HG02970 (cell line): Measurements from ENCODE around the gene LAPTM5.
"Not testable (repeated sequence)": the region's sequence is repeated elsewhere in the genome, so short reads cannot be mapped to it uniquely, and the experiment has no call there.

ENCODE experiments used
- ATAC-seq: cut with Tn5 transposase; IDR thresholded peaks from one replicate; pipeline ENCODE4 v1.9.1; 2021; ENCODE audit warnings: mild to moderate bottlenecking, moderate library complexity, moderate number of reproducible peaks; ENCODE audit not compliant: unreplicated experiment, low FRiP score

Gene LAPTM5, protein sequence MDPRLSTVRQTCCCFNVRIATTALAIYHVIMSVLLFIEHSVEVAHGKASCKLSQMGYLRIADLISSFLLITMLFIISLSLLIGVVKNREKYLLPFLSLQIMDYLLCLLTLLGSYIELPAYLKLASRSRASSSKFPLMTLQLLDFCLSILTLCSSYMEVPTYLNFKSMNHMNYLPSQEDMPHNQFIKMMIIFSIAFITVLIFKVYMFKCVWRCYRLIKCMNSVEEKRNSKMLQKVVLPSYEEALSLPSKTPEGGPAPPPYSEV

DNA sequence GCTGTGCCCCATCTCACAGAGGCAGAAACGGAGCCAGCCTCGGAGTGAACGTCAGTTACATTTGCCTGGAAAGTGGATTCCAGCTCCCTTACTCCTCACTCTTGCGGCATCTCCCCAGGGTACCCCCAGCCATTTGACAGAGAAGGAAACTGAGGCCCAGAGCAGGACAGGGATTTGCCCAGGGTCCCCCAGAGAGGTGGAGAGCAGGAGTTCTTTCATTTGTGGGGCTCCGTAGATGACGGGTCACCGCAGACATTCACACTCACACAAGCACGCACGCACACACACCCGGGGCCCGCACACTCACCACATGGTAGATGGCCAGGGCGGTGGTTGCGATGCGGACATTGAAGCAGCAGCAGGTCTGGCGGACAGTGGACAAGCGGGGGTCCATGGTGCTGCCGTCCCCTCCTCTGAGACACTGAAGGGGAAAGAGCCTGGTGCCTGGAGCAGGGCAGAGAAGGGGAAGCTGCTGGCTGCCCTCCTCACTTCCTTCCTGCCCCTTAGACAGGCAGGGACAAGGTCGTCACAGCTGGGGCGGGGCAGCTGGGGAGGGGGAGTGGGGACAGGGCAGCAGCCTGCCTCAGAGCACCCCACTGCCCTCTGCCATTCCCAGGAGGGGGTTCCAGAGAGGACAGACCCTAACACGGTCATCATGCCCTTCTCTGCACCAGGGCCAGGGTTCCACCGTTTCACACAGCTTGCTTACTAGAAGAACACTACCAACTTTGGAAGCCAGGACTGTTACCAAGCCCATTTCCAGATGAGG lies at the start of gene LAPTM5:
TSS of gene LAPTM5 (minus strand) at position 423 of the 769 bp plus-strand sequence. CDS start at position 394, 29 bp downstream.
- no peak for ATAC-seq

DNA sequence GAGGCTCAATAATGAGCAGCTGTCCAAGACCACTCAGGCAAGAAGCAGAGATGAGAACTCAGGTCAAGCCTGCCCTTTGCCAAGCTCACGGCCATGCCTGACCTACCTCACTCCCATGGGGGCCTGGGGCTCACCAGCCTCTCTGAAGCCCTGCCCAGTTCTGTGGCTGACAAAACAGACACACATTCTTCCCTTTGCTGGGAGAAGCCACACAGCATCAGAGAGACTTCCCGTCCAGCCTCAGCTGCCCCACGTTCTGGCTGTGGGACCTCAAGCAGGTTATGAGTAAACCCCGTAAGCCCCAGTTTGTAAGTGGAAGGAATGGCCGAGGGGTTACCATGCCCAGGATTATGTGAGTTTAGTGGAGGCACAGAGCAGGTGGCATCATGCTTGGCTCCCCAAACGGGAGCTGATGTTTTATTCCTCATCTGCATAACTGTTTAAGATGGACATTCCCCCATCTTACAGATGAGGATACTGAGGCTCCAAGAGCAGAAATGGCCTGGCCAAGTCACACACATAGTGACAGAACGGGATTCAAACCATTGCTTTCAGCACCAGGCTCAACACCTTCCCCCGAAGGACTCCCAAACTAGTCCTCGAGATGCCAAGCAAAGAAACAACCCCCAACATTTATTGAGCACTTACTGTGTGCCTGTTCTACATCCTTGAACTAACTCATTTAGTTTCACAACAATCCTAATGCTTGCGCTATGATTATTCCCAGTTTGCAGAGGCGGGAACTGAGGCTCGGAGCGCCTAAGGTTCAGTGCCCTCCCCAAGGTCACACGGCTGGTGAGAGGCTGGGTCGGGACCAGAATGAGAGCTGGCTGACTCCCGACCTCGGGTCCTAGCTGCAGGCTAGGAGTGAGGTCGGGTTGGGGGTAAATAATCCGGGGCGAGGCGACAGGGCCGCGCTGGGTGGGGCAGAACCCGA lies 49.1 kb upstream of the LAPTM5 start:
- ATAC-seq = no peak

DNA sequence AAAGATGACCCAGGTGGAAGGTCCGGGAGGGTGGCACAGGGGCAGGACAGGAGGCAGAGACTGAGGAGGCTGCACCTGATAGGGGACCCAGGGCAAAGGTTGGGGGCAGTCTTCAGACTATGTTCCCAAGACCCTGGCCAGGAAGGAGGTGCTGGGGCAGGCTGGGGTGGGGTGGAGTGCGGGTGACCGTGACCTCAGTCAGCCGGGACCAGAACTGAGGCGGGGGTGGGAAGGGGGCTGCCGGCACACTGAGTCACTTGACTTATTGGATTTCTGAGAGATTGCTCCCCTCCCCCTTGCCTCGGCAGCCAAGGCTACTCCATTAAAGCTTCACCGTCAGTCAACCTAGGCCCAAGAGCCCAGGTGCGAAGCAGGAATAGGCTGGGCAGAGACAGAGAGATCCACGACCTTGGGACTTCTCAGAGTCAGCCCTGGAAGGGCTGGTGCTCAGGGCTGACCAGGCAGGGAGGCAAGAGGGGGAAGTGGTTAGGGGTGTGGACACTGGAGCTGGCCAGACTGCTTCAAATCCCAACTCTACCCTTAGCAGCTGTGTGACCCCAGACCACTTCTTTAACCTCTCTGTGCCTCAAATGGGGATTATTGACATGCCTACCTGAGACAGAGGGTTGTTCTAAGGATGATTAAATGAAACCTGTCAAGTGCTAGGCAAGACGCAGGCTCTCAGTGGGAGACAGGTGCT lies 47.9 kb upstream of the LAPTM5 start:
- no peak for ATAC-seq

DNA sequence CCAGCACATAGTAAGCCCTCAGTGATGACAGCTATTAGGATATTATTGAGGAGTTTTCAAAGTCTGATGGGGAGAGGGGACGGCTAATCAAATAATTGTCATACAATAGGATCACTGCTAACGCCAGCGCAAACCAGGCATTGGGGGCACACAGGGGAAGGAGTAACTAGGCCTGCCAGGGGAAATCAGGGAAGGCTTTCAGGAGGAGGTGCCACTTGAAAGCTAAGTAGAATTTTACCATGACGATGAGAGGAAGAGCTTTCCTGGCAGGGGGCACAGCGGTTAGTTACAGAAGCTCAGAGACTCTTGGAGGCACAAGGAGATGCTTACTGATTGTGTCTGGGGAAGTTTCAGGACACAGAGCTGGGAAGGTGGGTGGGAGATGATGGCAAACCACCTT lies 47.2 kb upstream of the LAPTM5 start:
- no peak for ATAC-seq

DNA sequence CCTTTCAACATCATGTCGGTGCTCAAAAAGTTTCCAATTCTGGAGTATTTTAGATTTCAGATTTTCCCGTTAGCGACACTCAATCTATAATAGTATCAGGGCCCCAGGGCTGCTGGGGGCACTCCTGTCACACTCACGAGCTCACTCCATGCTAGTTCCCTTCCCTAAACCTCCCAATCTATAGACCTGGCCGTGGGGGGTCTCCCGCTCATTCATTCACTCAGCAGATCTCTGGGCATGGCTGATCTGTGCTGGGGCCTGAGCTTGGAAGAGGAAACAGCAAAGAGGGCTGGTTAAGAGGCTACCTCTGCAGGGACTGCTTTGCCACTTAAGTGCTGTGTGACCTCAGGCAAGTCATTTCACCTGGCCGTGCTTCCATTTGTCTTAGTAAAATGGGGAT lies 46.8 kb upstream of the LAPTM5 start:
- ATAC-seq = no peak

DNA sequence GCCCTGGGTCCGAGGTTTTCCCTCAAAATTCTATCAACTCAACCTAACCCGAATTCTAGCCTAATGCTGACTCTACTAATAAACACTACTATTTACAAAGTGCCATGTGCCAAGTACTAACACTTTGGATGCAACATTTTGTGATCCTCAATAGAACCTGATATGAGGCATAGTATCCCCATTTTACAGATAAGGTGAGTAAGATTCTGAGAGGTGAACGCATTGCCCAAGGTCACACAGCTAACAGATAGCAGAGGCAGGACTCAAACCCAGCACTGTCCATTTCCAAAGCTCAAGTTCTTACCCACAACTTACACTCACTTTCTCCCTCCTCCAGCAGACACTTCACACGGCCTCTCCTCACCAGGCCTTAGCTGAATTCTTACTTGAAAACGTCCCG lies 46.0 kb upstream of the LAPTM5 start:
- ATAC-seq = no peak

DNA sequence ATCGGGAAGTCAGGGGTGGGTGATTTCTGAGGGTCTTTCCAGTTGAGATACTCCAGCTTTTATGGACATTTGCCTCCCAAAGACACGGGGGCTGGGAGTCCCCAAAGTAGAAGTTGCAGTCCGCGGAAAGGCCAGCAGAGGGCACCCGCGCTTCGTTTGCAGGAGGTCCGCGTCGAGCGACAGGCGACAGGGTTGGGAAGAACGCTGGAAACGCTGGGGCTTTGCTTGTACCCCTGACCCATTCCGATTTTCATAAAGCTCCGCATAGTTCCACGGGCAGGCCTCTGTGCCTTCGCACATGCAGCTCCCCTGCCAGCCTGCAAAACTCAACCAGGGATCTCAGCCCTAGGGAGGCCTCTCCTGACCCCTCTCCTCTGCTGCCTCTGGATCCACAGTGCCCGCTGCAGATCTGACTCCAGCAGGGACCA lies 44.2 kb upstream of the LAPTM5 start:
- ATAC-seq = no peak

DNA sequence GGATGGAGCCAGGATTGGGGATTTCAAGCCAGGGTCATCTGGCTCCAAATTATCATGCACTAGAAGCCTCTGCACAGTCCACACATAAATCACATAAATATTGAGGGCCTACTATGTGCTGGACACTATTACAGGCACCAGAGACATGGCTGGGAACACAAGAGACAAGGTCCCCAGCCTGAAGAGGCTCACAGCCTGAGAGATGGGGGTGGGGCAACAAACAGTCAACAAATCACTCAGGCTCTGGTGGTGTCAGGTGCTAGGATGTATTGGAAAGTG lies 41.6 kb upstream of the LAPTM5 start:
- no peak for ATAC-seq

DNA sequence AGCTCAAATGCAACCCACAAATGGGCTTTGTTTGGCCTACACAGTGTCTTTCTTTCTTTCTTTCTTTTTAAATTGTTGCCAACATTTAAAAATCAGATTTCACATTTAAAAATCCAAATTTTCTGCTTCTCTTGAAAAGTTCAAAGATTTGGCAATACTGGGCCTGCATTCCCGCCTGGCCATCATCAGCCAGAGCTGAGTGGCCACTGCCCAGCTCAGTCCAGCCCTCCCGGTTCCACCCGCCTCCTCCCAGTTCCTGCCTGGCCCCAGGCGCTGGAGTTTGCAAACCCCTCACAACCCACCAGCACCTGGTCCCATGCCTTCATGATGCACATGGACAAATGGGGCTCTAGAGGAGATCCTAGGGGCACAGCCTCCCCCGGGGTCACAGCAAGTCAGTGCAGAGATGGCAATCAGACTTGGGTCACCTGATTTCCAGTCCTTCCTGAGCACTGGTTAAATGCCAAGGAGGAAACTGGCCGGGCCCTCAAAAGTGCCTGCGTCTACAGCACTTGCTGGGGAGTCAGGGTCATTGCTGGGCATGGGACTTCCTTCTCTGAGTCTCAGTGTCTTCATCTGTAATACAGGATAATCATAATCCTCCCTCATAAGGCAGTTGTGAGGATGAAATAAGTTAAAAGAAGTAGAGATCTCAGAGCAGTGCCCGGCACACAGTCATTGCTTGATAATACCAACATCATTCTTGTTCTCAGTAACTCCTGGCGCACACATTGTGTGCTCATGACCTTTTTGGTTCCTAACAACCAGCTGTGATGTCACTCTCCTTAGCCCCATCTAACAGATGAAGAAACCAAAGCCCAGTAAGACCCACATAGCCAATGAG lies 41.0 kb upstream of the LAPTM5 start:
- ATAC-seq = no peak

DNA sequence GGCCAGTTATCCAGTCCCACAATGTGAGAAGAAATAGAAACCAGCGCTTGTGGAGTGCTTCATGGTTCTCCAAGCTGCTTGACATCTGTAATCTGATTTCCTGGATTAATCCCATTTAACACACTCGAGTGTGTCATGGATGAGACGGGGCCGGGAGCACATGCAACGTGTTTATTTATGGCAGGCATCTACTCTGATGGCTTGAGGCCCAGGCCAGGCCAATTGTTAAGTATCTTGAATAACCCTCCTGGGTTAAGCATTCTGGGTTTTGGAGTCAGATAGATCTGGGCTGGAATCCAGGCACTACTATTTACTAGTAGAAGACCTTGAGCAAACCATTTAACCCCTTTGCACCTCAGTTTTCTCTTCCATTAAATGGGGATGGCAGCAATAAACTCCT lies 37.5 kb upstream of the LAPTM5 start:
- no peak for ATAC-seq

DNA sequence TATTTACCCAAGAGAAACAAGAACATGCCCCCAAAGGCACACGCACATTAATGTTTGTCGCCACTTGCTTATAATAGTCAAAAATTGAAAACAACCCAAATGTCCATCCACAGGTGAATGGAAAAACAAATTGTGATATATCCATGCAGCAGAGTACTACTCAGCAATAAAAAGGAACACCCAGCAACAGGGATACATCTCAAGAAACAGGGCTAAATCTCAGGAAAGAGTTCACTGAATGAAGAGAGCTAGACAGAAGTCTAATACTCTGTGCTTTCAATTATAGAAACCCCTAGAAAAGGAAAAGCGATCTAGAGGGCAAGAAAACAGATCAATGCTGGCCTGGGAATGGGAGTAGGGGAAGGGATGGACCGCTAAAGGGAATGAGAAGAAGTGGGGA lies 36.7 kb upstream of the LAPTM5 start:
- no peak for ATAC-seq

DNA sequence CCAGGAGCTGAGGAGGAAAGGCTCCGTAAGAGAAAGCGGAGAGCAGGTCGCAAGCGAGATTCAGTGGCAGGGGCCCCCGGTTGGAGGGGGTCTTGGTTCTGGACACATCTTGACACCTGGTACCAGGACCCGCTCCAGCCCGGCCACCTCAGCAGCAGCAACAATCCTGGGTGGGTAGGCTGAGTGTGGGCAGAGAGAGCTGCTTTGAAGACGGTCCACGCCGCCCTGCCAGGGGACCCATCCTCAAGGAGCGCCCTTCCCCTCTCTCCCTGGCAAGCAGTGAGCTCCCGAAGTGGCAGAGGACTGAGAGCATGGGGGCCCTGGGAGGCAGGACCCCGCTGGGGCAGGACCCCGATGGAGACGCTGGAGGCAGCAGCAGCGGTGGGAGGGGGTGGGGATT lies 35.6 kb upstream of the LAPTM5 start:
- no peak for ATAC-seq

DNA sequence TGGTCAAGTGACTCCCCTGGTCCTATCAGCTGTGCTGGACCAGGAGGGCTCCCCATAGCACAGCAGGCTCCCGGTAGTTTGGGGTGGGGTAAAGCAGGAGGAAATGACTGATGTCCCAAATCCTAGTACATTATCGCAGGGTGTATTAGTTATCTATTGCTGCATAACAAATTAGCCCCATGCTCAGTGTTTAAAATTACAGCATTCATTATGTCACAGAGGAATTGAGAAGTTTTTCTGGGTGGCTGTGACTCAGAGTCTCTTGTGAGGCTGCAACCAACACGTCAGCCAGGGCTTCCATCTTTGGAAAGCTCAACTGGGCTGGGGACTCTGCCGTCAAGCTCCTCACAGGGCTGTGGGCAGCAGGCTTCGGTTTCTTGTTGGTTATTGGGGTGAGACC lies 34.3 kb upstream of the LAPTM5 start:
- no peak for ATAC-seq

DNA sequence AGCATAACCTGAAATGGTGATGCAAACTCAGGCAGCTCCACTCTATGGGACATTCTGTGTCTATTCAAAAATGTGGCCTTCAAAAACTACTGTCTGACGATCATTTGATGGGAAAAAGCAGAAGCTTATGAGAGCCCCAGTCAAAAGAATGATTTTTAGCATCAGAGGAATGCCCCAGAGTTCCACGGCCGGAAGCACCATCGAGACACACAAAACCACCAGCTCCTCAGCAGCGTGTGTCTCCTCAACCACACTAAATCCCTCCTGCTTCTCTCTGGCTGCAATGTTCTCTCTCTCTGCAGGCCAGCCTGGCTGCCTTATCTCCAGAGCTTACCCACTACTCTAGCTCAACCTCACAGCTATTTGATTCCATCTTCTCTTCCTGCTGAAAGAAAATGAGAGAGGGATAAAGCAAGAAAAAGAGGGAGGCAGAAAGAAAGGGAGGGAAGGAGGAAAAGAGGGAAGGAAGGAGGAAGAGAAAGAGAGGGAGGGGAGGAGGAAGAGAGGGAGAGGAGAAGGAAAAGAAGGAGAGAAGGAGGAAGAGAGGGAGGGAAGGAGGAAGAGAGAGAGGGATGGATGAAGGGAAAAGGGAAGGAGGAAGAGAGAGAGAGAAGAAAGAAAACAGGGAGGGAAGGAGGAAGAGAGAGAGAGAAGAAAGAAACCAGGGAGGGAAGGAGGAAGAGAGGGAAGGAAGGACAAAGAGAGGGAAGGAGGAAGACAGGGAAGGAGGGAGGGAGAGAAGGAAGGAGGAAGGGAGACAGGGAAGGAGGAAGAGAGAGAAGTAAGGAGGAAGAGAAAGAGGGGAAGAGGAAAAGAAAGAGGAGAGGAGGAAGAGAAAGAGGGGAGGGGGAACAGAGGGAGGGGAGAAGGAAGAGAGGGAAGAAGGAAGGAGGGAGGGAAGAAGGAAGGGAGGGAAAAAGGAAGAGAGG lies 33.5 kb upstream of the LAPTM5 start:
- no peak for ATAC-seq

DNA sequence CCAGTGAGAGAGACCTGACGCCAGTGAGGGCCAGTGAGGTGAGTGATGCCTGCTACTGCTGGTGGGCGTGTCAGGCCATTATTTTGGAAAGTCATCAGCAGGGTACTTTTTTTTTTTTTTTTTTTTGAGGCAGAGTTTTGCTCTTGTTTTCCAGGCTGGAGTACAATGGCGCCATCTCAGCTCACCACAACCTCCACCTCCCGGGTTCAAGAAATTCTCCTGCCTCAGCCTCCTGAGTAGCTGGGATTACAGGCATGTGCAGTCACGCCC lies 32.6 kb upstream of the LAPTM5 start:
- not testable (repeated sequence) for ATAC-seq

DNA sequence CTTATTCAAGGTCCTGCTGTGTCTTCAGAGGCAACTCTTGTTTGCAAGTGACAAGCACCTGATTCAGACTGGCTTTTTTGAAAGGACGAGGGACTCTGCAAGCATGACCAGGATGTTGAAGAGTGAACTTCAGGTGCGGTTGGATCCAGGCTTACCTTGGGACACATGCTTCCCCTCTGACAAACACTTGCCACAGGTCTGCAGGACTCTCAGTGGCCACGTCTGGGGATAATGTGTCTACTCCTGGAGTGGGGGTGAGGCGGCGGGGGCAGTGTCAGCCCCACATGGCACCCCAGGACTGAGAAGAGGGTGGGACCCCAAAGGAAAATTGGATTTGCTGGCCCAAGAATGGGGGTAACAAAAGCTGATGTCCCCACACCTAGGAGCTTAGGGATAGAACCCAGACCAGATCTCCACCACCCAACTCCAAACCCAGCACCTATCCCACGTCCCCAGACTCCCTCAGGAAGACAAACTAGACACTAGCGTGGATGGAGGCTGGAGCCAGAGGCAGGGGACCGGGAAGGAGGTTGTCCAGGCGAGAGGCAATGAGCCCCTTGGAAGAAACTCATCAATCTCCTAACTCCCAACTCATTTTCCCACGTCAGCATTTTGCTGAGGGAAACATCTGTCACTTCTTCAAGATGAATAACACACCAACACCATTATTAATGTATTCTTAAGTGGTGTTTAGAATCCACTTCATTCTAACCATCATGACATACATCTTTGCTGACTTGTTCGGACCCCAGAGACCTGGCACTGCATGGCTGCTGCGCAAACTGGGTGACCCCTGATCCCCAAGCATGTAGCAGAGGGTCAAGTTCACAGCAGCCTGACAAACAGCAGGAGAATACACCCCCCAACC lies 32.0 kb upstream of the LAPTM5 start:
- no peak for ATAC-seq

DNA sequence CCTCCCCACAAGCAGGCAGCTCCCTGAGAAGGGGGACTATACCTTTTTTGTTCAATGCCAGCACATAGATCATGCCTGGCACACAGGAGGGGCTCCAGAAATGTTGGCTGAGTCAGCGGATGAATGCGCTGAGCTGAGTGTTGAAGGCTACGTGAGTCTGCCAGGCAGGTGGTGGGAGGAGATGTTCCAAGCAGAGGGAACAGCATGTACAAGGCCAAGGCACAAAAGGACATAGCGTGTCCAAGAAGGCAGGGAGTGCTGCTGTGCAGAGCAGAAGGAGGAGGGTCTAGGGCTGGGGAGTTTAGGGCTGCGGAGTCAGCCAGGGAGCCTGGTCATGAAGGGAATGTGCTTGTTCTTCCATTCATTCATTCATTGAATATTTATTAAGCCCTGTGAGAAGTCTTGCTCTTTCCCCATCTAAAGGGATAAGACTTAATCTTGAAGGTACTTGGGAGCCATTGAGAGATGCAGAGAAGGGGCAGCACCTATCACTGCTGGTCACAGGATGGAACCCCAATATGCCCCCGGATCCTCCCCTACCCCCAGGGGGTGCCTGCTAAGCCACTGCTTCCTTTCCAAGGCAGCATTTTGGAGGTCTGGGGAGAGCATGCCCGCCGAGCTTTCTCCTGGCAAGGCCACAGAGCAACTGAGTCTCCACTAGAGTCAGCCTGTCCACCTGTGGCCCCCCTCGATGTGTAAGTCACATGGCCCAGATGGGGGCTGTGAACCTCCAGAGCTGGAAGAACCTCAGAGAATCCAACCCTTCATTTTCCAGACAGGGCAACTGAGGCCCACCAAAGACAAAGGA lies 31.2 kb upstream of the LAPTM5 start:
- no peak for ATAC-seq
